AG10803 (cell line): ENCODE data around the gene DNLZ.

Experiments
- DNase-seq: peaks from one replicate; pipeline ENCODE4 v3.0.0; 2010; ENCODE audit warnings: low read depth
- H3K4me3 ChIP-seq: 2 replicates; pipeline ENCODE4 v1.5.1; 2011; ENCODE audit warnings: mild to moderate bottlenecking, low read length, control low read depth
- CTCF ChIP-seq: conservative IDR thresholded peaks from 2 replicates; pipeline ENCODE4 v1.5.1; 2011; ENCODE audit warnings: mild to moderate bottlenecking, low read length, control low read depth, inconsistent platforms

Gene DNLZ

GRCh38 chr9:136405481-136405880 lies 41.9 kb upstream of the DNLZ start:
- H3K4me3 ChIP-seq = no peak overlapping the region
- DNase-seq = no peak
- no peak for TF ChIP-seq CTCF

- H3K4me3 ChIP-seq = no peak overlapping the region
- TF ChIP-seq CTCF = no peak
- DNase-seq = no peak
Observed at GRCh38 chr9:136404801-136405136, 41.2 kb upstream of the DNLZ start.

- H3K4me3 ChIP-seq = no peak overlapping the region
- no peak for DNase-seq
- TF ChIP-seq CTCF = no peak
Observed at GRCh38 chr9:136403915-136404800, 40.6 kb upstream of the DNLZ start.

- no peak for DNase-seq
- TF ChIP-seq CTCF = no peak
- H3K4me3 ChIP-seq = no peak overlapping the region
Observed at GRCh38 chr9:136403538-136403914, 40.0 kb upstream of the DNLZ start.

GRCh38 chr9:136402067-136402466 lies 38.5 kb upstream of the DNLZ start:
- H3K4me3 ChIP-seq = no peak overlapping the region
- DNase-seq = no peak
- no peak for TF ChIP-seq CTCF

GRCh38 chr9:136401173-136401922 lies 37.8 kb upstream of the DNLZ start:
- H3K4me3 ChIP-seq = no peak overlapping the region
- no peak for TF ChIP-seq CTCF
- DNase-seq = no peak
